Esophagus squamous epithelium (tissue), 5 donors: ENCODE results near the gene RNF149. TPM values are rescaled to one million over a fixed set of nuclear protein-coding genes. Genes with fewer than 3 reads are reported as not detected.

Source experiments
- DNase-seq: peaks from one replicate; lab custom pipeline; 2025; lab: John Stamatoyannopoulos, UW
- H3K27ac ChIP-seq, 4 donors: fragments of 200-600 bp; sonication (generic); one replicate each; pipeline ENCODE4 v1.5.1; 2016 to 2019; ENCODE audit warnings: mild to moderate bottlenecking in 1 of 4
- H3K27me3 ChIP-seq, 4 donors: fragments of 200-600 bp; sonication (generic); 1 replicate in 3 of 4; 2 replicates in 1 of 4; pipeline versions ENCODE4 v1.5.1 to v1.6.0; 2017 to 2021; ENCODE audit warnings: antibody characterized with exemption in 1 of 4
- H3K36me3 ChIP-seq, 3 donors: fragments of 200-600 bp; sonication (generic); one replicate each; pipeline ENCODE4 v1.5.1; 2016 to 2019
- H3K4me1 ChIP-seq, 3 donors: fragments of 200-600 bp; sonication (generic); one replicate each; pipeline ENCODE4 v1.5.1; 2017 to 2019
- H3K4me3 ChIP-seq, 4 donors: fragments of 200-600 bp; sonication (generic); 1 replicate in 3 of 4; 2 replicates in 1 of 4; pipeline ENCODE4 v1.5.1; 2016 to 2019; ENCODE audit warnings: mild to moderate bottlenecking in 2 of 4, moderate library complexity in 1 of 4
- H3K9me3 ChIP-seq, 3 donors: fragments of 200-600 bp; sonication (generic); one replicate each; pipeline ENCODE4 v1.5.1; 2016 to 2019
- POLR2A ChIP-seq, 4 donors: fragments of 450-650 bp; IDR thresholded peaks; one replicate each; pipeline ENCODE4 v1.6.1; 2017; ENCODE audit warnings: antibody characterized with exemption in 4 of 4, mild to moderate bottlenecking in 4 of 4, moderate library complexity in 3 of 4
- WGBS, 2 donors: methylation state at CpG; one replicate each; pipeline ENCODE4 v1.1.5; 2018; 5-methylcytosine and 5-hydroxymethylcytosine counted together
- intact Hi-C: fragments of 100-400 bp; cut with DNase I; formaldehyde crosslinking; loops from one replicate; pipeline ENCODE4 v1.15.0; 2022
- total RNA-seq, 4 donors: library from RNA; depleted of rRNA; stranded (reverse); fragments of >200 nt; gene quantifications; one replicate each; pipeline ENCODE4 v1.1.0, GENCODE V29; 2016
- TF ChIP-seq, protein P1 (sequence below), 6 experiments: fragments of 450-650 bp in 4 of 6; fragments of 200-600 bp in 2 of 6; sonication (generic) in 2 of 6; IDR thresholded peaks; one replicate each; pipeline ENCODE4 v1.5.1; 2016 to 2019; ENCODE audit warnings: antibody characterized with exemption in 6 of 6, mild to moderate bottlenecking in 4 of 6, moderate library complexity in 4 of 6
- donor health status: DM: yes; HTN: yes; CAD: no.

The RNF149 gene
- total RNA-seq, 4 donors from 2014 or later = 80.3 to 117 (median 110) TPM

DNA sequence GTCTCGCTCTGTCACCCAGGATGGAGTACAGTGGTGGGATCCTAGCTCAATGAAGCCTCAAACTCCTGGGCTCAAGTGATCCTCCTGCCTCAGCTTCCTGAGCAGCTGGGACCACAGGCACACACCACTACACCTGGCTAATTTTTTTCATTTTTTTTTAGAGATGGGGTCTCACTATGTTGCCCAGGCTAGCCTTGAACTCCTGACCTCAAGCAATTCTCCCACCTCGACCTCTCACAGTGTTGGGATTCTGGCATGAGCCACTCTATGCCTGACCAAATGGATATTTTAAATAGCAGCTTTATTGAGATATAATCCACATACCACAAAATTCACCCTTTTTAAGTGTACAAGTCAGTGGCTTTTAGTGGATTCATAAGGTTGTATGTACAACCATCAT lies 11.1 kb downstream of the RNF149 start:
- Histone ChIP-seq H3K36me3 (peaks cover 0 to 50% (median 3%) of the 10 kb centered on the region in 3 donors), H3K4me3 (no peak overlapping the region), H3K4me1 (peaks cover 15 to 74% (median 29%) of the 10 kb centered on the region in 3 donors), H3K9me3 (no peaks in the 10 kb centered on the region), H3K27me3 (no peaks in the 10 kb centered on the region), H3K27ac (no peak overlapping the region)
- TF ChIP-seq, protein P1, sequence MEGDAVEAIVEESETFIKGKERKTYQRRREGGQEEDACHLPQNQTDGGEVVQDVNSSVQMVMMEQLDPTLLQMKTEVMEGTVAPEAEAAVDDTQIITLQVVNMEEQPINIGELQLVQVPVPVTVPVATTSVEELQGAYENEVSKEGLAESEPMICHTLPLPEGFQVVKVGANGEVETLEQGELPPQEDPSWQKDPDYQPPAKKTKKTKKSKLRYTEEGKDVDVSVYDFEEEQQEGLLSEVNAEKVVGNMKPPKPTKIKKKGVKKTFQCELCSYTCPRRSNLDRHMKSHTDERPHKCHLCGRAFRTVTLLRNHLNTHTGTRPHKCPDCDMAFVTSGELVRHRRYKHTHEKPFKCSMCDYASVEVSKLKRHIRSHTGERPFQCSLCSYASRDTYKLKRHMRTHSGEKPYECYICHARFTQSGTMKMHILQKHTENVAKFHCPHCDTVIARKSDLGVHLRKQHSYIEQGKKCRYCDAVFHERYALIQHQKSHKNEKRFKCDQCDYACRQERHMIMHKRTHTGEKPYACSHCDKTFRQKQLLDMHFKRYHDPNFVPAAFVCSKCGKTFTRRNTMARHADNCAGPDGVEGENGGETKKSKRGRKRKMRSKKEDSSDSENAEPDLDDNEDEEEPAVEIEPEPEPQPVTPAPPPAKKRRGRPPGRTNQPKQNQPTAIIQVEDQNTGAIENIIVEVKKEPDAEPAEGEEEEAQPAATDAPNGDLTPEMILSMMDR (IDR thresholded peaks at IDR 0.05) = no peak
- no peak for TF ChIP-seq POLR2A (IDR thresholded peaks at IDR 0.05)
- intact Hi-C loops = no loop called here
- no peak for DNase-seq
- 75 to 92% methylated on average over 2 of the region's 2 CpGs for WGBS, 2 donors

DNA sequence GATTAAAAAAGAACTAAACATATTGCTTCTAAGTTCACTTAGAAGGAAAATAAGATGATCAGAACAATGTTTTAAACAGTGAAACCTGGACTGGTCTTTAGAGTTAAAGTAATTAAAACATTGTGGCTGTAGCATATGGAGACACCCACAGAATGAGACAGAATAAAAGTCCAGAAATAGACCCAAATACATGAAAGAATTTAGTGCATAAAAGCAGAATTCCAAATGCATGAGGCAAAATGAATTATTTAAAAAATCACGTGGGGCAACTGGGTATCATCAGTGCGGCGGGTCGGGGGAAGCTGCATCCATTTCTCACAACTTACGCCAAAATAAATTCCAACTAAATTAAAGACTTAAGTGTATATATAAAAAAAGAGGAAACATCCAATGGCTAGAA lies 12.1 kb downstream of the RNF149 start:
- H3K4me3 ChIP-seq = no peak overlapping the region
- H3K9me3 ChIP-seq = no peaks in the 10 kb centered on the region
- no peak for DNase-seq
- TF ChIP-seq POLR2A (IDR thresholded peaks at IDR 0.05) = no peak
- TF ChIP-seq, protein P1 (IDR thresholded peaks at IDR 0.05) = no peak
- H3K27me3 ChIP-seq = no peaks in the 10 kb centered on the region
- WGBS, 2 donors = 83 to 86% methylated on average over 5 of the region's 5 CpGs
- no peak overlapping the region for H3K27ac ChIP-seq
- peaks cover 7 to 64% (median 20%) of the 10 kb centered on the region in 3 donors for H3K4me1 ChIP-seq
- H3K36me3 ChIP-seq = peaks cover 0 to 57% (median 4%) of the 10 kb centered on the region in 3 donors
- intact Hi-C loops = no loop called here

DNA sequence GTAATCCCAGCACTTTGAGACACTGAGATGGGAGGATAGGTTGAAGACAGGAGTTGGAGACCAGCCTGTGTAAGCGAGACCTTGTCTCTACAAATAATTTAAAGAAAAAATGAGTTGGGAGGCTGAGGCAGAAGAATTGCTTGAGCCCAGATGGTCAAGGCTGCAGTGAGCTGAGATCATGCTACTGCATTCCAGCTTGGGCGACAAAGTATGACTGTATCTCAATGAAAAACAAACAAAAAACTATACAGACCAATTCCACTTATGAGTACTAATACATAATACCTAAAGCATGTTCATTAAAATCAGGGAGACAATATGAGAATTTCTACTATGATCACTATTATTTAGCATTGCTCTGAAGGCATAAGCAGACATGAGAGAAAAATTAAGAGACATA lies 12.6 kb downstream of the RNF149 start:
- no peak overlapping the region for H3K27ac ChIP-seq
- intact Hi-C loops = no loop called here
- TF ChIP-seq, protein P1 (IDR thresholded peaks at IDR 0.05) = no peak
- TF ChIP-seq POLR2A (IDR thresholded peaks at IDR 0.05) = no peak
- H3K4me1 ChIP-seq = peaks cover 3 to 59% (median 17%) of the 10 kb centered on the region in 3 donors
- H3K36me3 ChIP-seq = peaks cover 0 to 62% (median 4%) of the 10 kb centered on the region in 3 donors
- no peaks in the 10 kb centered on the region for H3K9me3 ChIP-seq
- no peaks in the 10 kb centered on the region for H3K27me3 ChIP-seq
- no peak for DNase-seq
- H3K4me3 ChIP-seq = no peak overlapping the region
- WGBS, 2 donors = 70 to 79% methylated on average over 2 of the region's 2 CpGs

DNA sequence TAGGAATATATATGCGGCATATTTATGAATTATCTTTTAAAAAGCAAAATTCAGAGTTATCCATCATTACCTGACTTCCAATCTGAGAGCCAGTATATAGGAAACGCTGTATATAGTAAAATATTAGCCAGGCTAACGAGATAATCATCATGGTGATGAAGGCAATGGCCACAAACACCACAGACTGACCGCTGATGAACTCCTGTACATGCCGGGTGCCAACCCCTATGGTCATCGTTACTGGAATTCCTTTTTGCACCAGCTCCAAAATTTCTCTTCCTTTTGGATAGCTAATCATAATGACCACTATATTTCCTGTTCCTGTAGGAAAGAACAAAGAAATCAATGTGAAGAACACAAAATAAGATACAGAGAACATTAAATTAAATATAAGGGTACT lies 13.6 kb downstream of the RNF149 start:
- WGBS, 2 donors = 88 to 90% methylated on average over 6 of the region's 6 CpGs
- peaks cover 0 to 48% (median 14%) of the 10 kb centered on the region in 3 donors for H3K4me1 ChIP-seq
- H3K9me3 ChIP-seq = no peaks in the 10 kb centered on the region
- TF ChIP-seq, protein P1 (IDR thresholded peaks at IDR 0.05) = no peak
- TF ChIP-seq POLR2A (IDR thresholded peaks at IDR 0.05) = no peak
- DNase-seq = no peak
- intact Hi-C loops = no loop called here
- peaks cover 0 to 70% (median 4%) of the 10 kb centered on the region in 3 donors for H3K36me3 ChIP-seq
- H3K27me3 ChIP-seq = no peaks in the 10 kb centered on the region
- no peak overlapping the region for H3K27ac ChIP-seq
- H3K4me3 ChIP-seq = no peak overlapping the region

DNA sequence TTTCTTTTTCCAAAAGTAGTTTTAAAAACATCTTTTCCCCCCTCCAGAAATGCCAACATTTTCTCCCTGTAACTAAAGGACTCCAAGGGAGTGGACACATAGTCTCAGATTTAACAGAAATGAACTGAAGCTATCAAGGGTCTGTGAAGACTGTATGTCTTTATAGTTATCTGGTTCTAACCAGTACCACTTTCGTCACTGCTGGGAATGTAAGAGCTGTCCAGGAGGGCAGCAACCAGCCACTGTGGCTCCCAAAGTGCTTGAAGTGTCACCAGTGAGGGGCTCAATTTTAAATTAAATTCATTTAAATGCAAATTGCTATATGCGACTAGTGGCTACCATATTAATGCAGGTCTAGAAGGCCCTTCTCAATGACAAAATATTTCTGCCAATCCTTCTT lies 15.0 kb downstream of the RNF149 start:
- Histone ChIP-seq H3K27me3 (no peaks in the 10 kb centered on the region), H3K4me3 (no peak overlapping the region), H3K27ac (no peak overlapping the region), H3K36me3 (peaks cover 1 to 75% (median 4%) of the 10 kb centered on the region in 3 donors), H3K4me1 (peaks cover 0 to 35% (median 6%) of the 10 kb centered on the region in 3 donors), H3K9me3 (no peaks in the 10 kb centered on the region)
- WGBS, 2 donors = 97 to 100% methylated on average over 2 of the region's 2 CpGs
- TF ChIP-seq, protein P1 (IDR thresholded peaks at IDR 0.05) = no peak
- TF ChIP-seq POLR2A (IDR thresholded peaks at IDR 0.05) = no peak
- intact Hi-C loops = no loop called here
- DNase-seq = no peak
